H1 (cell line): ENCODE data around the gene DDX42. TPM values are rescaled to one million over a fixed set of nuclear protein-coding genes. Genes with fewer than 3 reads are reported as not detected.

ENCODE experiments used
- CTCF ChIA-PET: fragments of 300-600 bp; sonication (Branson Sonifier 250); formaldehyde crosslinking; loops from one replicate; lab custom pipeline; 2021; ENCODE audit not compliant: partially characterized antibody; lab: Charles Lee
- POLR2A ChIA-PET: fragments of 300-600 bp; sonication (Branson Sonifier 250); formaldehyde crosslinking; loops from one replicate; lab custom pipeline; 2021; ENCODE audit warnings: inconsistent platforms; ENCODE audit not compliant: partially characterized antibody; lab: Charles Lee
- DNase-seq, 2 experiments: peaks; one replicate each; pipeline versions ENCODE4 v3.0.0 to v3.0.0-alpha.2; 2010 to 2022; ENCODE audit warnings: low spot score in 2 of 2, low read depth in 1 of 2, mixed read lengths in 1 of 2
- FAIRE-seq: peaks from 2 replicates; lab custom pipeline; 2011; peaks lifted over from hg19 to GRCh38; lab: Jason Lieb, UNC
- H2AFZ ChIP-seq: 2 replicates; pipeline ENCODE4 v1.8.1; 2012; ENCODE audit warnings: low read length, inconsistent platforms
- H2AK5ac ChIP-seq: 2 replicates; pipeline ENCODE4 v1.6.1; 2013; ENCODE audit warnings: low read depth, low read length
- H2BK120ac ChIP-seq: replicated peaks from 2 replicates; pipeline ENCODE3; 2013; ENCODE audit warnings: low read depth, low read length, inconsistent platforms
- H2BK12ac ChIP-seq: 2 replicates; pipeline ENCODE4 v1.6.1; 2013; ENCODE audit warnings: low read depth, low read length
- H2BK15ac ChIP-seq: 2 replicates; pipeline ENCODE4 v1.6.1; 2013; ENCODE audit warnings: low read length
- H2BK20ac ChIP-seq: 2 replicates; pipeline ENCODE4 v1.6.1; 2013; ENCODE audit warnings: low read length
- H2BK5ac ChIP-seq: 2 replicates; pipeline ENCODE4 v1.6.1; 2013; ENCODE audit warnings: low read depth, low read length
- H3K14ac ChIP-seq: 2 replicates; pipeline ENCODE4 v1.6.1; 2013; ENCODE audit warnings: inconsistent platforms; ENCODE audit not compliant: insufficient read length
- H3K18ac ChIP-seq: 2 replicates; pipeline ENCODE4 v1.6.1; 2013; ENCODE audit warnings: low read length; ENCODE audit errors: extremely low read depth
- H3K23ac ChIP-seq: 2 replicates; pipeline ENCODE4 v1.6.1; 2013; ENCODE audit warnings: inconsistent platforms; ENCODE audit not compliant: insufficient read length
- H3K23me2 ChIP-seq: 2 replicates; pipeline ENCODE4 v1.6.1; 2013; ENCODE audit warnings: low read depth, low read length
- H3K27ac ChIP-seq: 2 replicates; pipeline ENCODE4 v1.6.1; 2011; ENCODE audit warnings: low read depth, low read length, inconsistent platforms
- H3K27me3 ChIP-seq, 4 experiments: replicated peaks in 1 of 4; 1 replicate in 1 of 4; 2 replicates in 3 of 4; pipeline versions ENCODE4 v1.6.1 to v1.8.1; 2011 to 2013; ENCODE audit warnings: low read length in 3 of 4, mild to moderate bottlenecking in 3 of 4, inconsistent platforms in 2 of 4, mixed read lengths in 2 of 4, moderate library complexity in 1 of 4; ENCODE audit not compliant: control insufficient read depth in 3 of 4, insufficient read depth in 3 of 4; ENCODE audit errors: extremely low read depth in 1 of 4
- H3K36me3 ChIP-seq, 4 experiments: 2 replicates each; pipeline versions ENCODE4 v1.6.1 to v1.8.1; 2011 to 2013; ENCODE audit warnings: mild to moderate bottlenecking in 4 of 4, low read length in 3 of 4, moderate library complexity in 2 of 4, control low read depth in 1 of 4, inconsistent platforms in 1 of 4; ENCODE audit not compliant: insufficient read depth in 4 of 4, control insufficient read depth in 2 of 4
- H3K4ac ChIP-seq: replicated peaks from 2 replicates; pipeline ENCODE3; 2013; ENCODE audit warnings: low read length, low read depth, mixed read lengths, inconsistent platforms; ENCODE audit not compliant: insufficient read length
- H3K4me1 ChIP-seq, 4 experiments: replicated peaks in 1 of 4; 1 replicate in 1 of 4; 2 replicates in 3 of 4; pipeline versions ENCODE4 v1.6.1 to v1.8.1; 2011 to 2013; ENCODE audit warnings: low read length in 3 of 4, inconsistent platforms in 2 of 4, mixed read lengths in 1 of 4; ENCODE audit not compliant: insufficient read depth in 4 of 4, control insufficient read depth in 3 of 4
- H3K4me2 ChIP-seq, 2 experiments: 2 replicates each; pipeline versions ENCODE4 v1.6.1 to v1.8.1; 2011 to 2013; ENCODE audit warnings: low read depth in 2 of 2, low read length in 2 of 2, control low read depth in 1 of 2, inconsistent platforms in 1 of 2, mild to moderate bottlenecking in 1 of 2; ENCODE audit not compliant: insufficient read depth in 1 of 2
- H3K4me3 ChIP-seq, 4 experiments: fragments of 200-600, 300-600 bp in 1 of 4; sonication (generic), shearing (Covaris generic), sonication (Bioruptor Twin) in 1 of 4; 2 replicates each; pipeline versions ENCODE4 v1.5.1 to v1.8.1; 2011 to 2016; ENCODE audit warnings: low read length in 4 of 4, low read depth in 3 of 4, control low read depth in 2 of 4, inconsistent platforms in 2 of 4, mild to moderate bottlenecking in 2 of 4, mixed read lengths in 1 of 4, moderate library complexity in 1 of 4; ENCODE audit not compliant: insufficient read depth in 2 of 4; ENCODE audit errors: extremely low read depth in 1 of 4
- H3K56ac ChIP-seq: replicated peaks from 2 replicates; pipeline ENCODE3; 2013; ENCODE audit warnings: low read depth, mild to moderate bottlenecking, mixed read lengths, low read length, inconsistent platforms; ENCODE audit not compliant: insufficient read length
- H3K79me1 ChIP-seq: 2 replicates; pipeline ENCODE4 v1.6.1; 2013; ENCODE audit warnings: low read depth, low read length, control low read depth
- H3K79me2 ChIP-seq, 2 experiments: 2 replicates each; pipeline versions ENCODE4 v1.6.1 to v1.8.1; 2012 to 2013; ENCODE audit warnings: low read length in 2 of 2, mild to moderate bottlenecking in 2 of 2, inconsistent platforms in 1 of 2; ENCODE audit not compliant: insufficient read depth in 2 of 2, control insufficient read depth in 1 of 2
- H3K9ac ChIP-seq, 4 experiments: replicated peaks in 1 of 4; 1 replicate in 1 of 4; 2 replicates in 3 of 4; pipeline versions ENCODE4 v1.6.1 to v1.8.1; 2011 to 2013; ENCODE audit warnings: low read depth in 3 of 4, low read length in 3 of 4, control low read depth in 2 of 4, mild to moderate bottlenecking in 2 of 4, moderate library complexity in 2 of 4, inconsistent platforms in 1 of 4; ENCODE audit errors: extremely low read depth in 1 of 4
- H3K9me3 ChIP-seq, 2 experiments: 2 replicates each; pipeline versions ENCODE4 v1.6.1 to v1.8.1; 2012 to 2013; ENCODE audit warnings: mild to moderate bottlenecking in 2 of 2, moderate library complexity in 2 of 2, control low read depth in 1 of 2, inconsistent platforms in 1 of 2, low read depth in 1 of 2, low read length in 1 of 2, mixed read lengths in 1 of 2; ENCODE audit not compliant: insufficient read depth in 2 of 2
- H4K20me1 ChIP-seq, 2 experiments: replicated peaks in 1 of 2; 2 replicates each; pipeline versions ENCODE3 to v1.8.1; 2011 to 2013; ENCODE audit warnings: inconsistent platforms in 2 of 2, low read length in 2 of 2, mild to moderate bottlenecking in 1 of 2; ENCODE audit not compliant: insufficient read depth in 2 of 2, control insufficient read depth in 1 of 2
- H4K5ac ChIP-seq: 2 replicates; pipeline ENCODE4 v1.6.1; 2013; ENCODE audit warnings: low read length, low read depth, mixed read lengths, inconsistent platforms; ENCODE audit not compliant: insufficient read length
- H4K8ac ChIP-seq: 2 replicates; pipeline ENCODE4 v1.8.0; 2013; ENCODE audit warnings: mild to moderate bottlenecking, moderate library complexity, low read length, inconsistent platforms; ENCODE audit not compliant: insufficient read depth; ENCODE audit errors: extremely low read depth
- H4K91ac ChIP-seq: replicated peaks from 2 replicates; pipeline ENCODE3; 2013; ENCODE audit warnings: low read length, mixed read lengths, inconsistent platforms; ENCODE audit not compliant: insufficient read length
- CREB1 ChIP-seq: IDR thresholded peaks from 2 replicates; pipeline ENCODE4 v1.6.1; 2012; ENCODE audit warnings: inconsistent platforms
- YY1 ChIP-seq: IDR thresholded peaks from 2 replicates; pipeline ENCODE4 v1.6.1; 2011; ENCODE audit warnings: low read depth, mild to moderate bottlenecking, low read length
- WGBS, 2 experiments: shearing (Covaris generic) in 1 of 2; methylation state at CpG; one replicate each; pipeline versions ENCODE4 v1.1.6 to v1.1.7; 2013 to 2015; ENCODE audit warnings: low lambda C conversion rate in 2 of 2, mixed read lengths in 2 of 2, inconsistent platforms in 1 of 2, low coverage in 1 of 2, missing lambda C conversion rate in 1 of 2; ENCODE audit not compliant: insufficient replicate concordance in 2 of 2, insufficient coverage in 1 of 2, insufficient read length in 1 of 2; ENCODE audit errors: extremely low coverage in 1 of 2, missing lambda C conversion rate in 1 of 2; 5-methylcytosine and 5-hydroxymethylcytosine counted together
- polyA plus RNA-seq, 7 experiments: library from polyadenylated mRNA; depleted of rRNA in 3 of 7; stranded (reverse) in 5 of 7; unstranded in 2 of 7; fragments of >200 nt in 5 of 7; fragments of 200-250 nt in 2 of 7; gene quantifications; 1 replicate in 5 of 7; 2 replicates in 1 of 7; 4 replicates in 1 of 7; pipeline versions ENCODE4 v1.2.1 to v1.2.3, GENCODE V29; 2011 to 2013; ENCODE audit warnings: missing spikeins in 2 of 7, mixed read lengths in 2 of 7
- total RNA-seq: library from RNA; stranded (reverse); fragmentation: NEBNext Ultra II Directional; extraction: Animal tissue kit (Norgen Biotek cat#: 25700); gene quantifications from 2 replicates; pipeline ENCODE4 v1.2.1, GENCODE V29; 2021

The DDX42 gene
- total and polyA plus RNA-seq, 2 of the 8 experiments (the other 6 are each of a cell fraction or from before 2014, with no cell fraction given) = 40.6 to 114 TPM

- FAIRE-seq = no peak
- no peaks in the 10 kb centered on the region for H3K4me1 ChIP-seq
- no peak for DNase-seq
- ChIA-PET CTCF (no interaction called here), POLR2A (interaction anchor here (0.8 kb wide), 1 partner anchor 13 kb away, joined by 3 read pairs; no protein-coding TSS in a partner anchor)
- H3K9me3 ChIP-seq = no peaks in the 10 kb centered on the region
- H3K18ac ChIP-seq = no peak overlapping the region
- no peak overlapping the region for H3K9ac ChIP-seq
- H3K4me2 ChIP-seq = no peak overlapping the region
- no peak overlapping the region for H2BK120ac ChIP-seq
- H2AFZ ChIP-seq = no peak overlapping the region
- no peak overlapping the region for H2BK12ac ChIP-seq
- 82% methylated on average over 2 of the region's 2 CpGs; no CpG with 5 or more reads in 1 of the 2 experiments for WGBS, 2 experiments
- H3K79me2 ChIP-seq = no peaks in the 10 kb centered on the region
- H3K27me3 ChIP-seq = no peaks in the 10 kb centered on the region
- no peak for TF ChIP-seq YY1
- TF ChIP-seq CREB1 = no peak
- no peak overlapping the region for H3K23ac ChIP-seq
- no peak overlapping the region for H4K91ac ChIP-seq
- no peaks in the 10 kb centered on the region for H3K79me1 ChIP-seq
- no peak overlapping the region for H2BK20ac ChIP-seq
- H4K5ac ChIP-seq = no peak overlapping the region
- no peak overlapping the region for H4K8ac ChIP-seq
- H3K23me2 ChIP-seq = no peaks in the 10 kb centered on the region
- H3K14ac ChIP-seq = no peak overlapping the region
- no peak overlapping the region for H2BK5ac ChIP-seq
- peaks cover 0 to 2% of the 10 kb centered on the region in 2 experiments for H4K20me1 ChIP-seq
- no peak overlapping the region for H3K4me3 ChIP-seq
- H3K27ac ChIP-seq = no peak overlapping the region
- no peak overlapping the region for H3K56ac ChIP-seq
- H2BK15ac ChIP-seq = no peak overlapping the region
- H3K4ac ChIP-seq = no peak overlapping the region
- H3K36me3 ChIP-seq = peaks cover 16 to 71% (median 46%) of the 10 kb centered on the region in 4 experiments
- no peak overlapping the region for H2AK5ac ChIP-seq
These were observed 15.5 kb upstream of the DDX42 start for GRCh38 chr17:63758428-63758827.
